LNCAP (cell line): ENCODE measurements around the gene MET.

Experiments used
- CTCF ChIP-seq: fragments of 450-650 bp; IDR thresholded peaks from 2 replicates; pipeline ENCODE4 v1.5.1; 2017; ENCODE audit warnings: mild to moderate bottlenecking

The MET gene

GRCh38 chr7:116731445-116732335 lies 59.7 kb downstream of the MET start:
- TF ChIP-seq CTCF = no peak

GRCh38 chr7:116732788-116733694 lies 61.0 kb downstream of the MET start:
- TF ChIP-seq CTCF = no peak

- TF ChIP-seq CTCF = no peak
Measured at GRCh38 chr7:116733924-116734580, 62.1 kb downstream of the MET start.

GRCh38 chr7:116734710-116735109 lies 62.7 kb downstream of the MET start:
- no peak for TF ChIP-seq CTCF

GRCh38 chr7:116736927-116737715 lies 65.1 kb downstream of the MET start:
- TF ChIP-seq CTCF = no peak

GRCh38 chr7:116738378-116738777 lies 66.4 kb downstream of the MET start:
- TF ChIP-seq CTCF = no peak
